Femur (tissue), 1 donor: ENCODE results near the gene BTF3L4.
"Not testable (repeated sequence)": the region's sequence is repeated elsewhere in the genome, so short reads cannot be mapped to it uniquely, and the experiment has no call there.

ENCODE experiments used
- DNase-seq: peaks from one replicate; pipeline ENCODE4 v3.0.0-alpha.2; 2017

Gene BTF3L4

GRCh38 chr1:52055866-52056162 is 281 bp upstream of the BTF3L4 start:
- DNase-seq, result no peak

GRCh38 chr1:52056937-52057231 is 789 bp downstream of the BTF3L4 start:
- no peak for DNase-seq

DNA sequence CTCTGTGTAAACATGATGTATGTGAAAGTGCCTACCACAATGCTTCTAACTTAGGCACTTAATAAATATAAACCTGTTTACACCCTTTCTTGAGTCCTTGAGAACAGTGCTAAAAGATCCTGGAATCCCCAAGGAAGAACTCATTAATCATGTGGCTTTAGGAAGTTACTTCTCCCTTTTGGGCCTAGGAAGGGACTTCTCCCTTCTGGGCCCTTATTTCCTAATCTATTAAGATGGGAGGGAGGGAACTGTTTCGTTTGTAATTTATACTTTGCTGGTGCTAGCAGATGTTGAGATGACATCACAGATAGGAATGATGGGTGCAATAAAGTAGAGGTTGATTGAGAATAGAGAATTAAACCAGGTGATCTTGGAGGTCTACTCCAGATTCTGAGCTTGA is 1.2 kb downstream of the BTF3L4 start:
- DNase-seq, result no peak

GRCh38 chr1:52057876-52058415 is 1.9 kb downstream of the BTF3L4 start:
- DNase-seq, result no peak

DNA sequence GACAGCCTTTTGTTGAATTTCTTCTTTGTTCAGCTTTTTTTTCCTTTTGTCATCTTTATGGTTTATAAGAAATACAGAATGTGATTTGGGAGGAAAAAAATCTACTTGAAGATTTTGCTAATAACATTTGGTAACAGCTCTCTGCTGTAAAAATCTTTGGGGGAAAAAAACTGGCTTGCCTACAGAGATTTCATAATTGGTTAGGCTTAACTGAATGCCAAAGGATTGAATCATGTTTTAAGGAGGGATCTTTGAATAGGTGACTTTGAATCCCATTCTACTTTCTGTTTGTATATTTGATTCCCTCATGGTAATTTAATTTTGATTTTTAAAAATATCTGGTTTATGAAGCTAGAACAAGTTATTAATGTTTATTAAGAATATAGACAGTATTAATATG is 3.2 kb downstream of the BTF3L4 start:
- DNase-seq, result no peak

- DNase-seq, result no peak
Observed at GRCh38 chr1:52059888-52060287, 3.8 kb downstream of the BTF3L4 start.

- no peak for DNase-seq
Observed at GRCh38 chr1:52060822-52061221, 4.7 kb downstream of the BTF3L4 start.

DNA sequence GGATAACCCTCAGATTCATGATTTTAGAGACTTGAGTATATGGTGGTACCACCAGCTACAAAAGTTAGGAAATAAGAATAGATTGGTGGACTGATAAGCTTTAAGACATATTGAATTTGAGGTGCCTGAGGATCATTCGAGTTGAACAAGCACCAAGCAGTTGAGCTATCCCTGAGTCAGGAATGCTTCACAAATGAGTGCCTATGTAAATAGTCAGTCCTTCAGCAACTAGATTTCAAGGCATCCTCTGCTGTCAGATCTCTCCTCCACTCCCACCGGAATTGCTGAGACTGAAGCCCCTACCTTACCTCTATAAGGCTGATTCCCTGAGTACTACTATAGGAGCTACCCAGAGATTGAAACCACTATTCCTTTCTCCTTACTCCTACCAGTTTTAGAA is 7.1 kb downstream of the BTF3L4 start:
- DNase-seq, result no peak

GRCh38 chr1:52070704-52071103 is 14.6 kb downstream of the BTF3L4 start:
- DNase-seq, result no peak

- DNase-seq, result no peak
Observed at GRCh38 chr1:52072291-52072690, 16.2 kb downstream of the BTF3L4 start.

DNA sequence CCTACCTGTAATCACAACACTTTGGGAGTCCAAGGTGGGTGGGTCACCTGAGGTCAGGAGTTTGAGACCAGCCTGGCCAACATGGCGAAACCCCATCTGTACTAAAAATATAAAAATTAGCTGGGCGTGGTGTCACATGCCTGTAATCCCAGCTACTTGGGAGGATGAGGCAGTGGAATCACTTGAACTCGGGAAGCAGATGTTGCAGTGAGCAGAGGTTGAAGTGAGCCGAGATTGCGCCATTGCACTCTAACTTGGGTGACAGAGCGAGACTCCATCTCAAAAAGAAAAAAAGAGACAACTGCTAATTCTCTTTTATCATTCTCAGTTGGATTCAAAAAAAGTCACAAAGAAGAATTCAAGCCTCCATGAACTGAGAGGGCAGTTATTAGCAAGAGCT is 21.2 kb downstream of the BTF3L4 start:
- DNase-seq, result not testable (repeated sequence)

DNA sequence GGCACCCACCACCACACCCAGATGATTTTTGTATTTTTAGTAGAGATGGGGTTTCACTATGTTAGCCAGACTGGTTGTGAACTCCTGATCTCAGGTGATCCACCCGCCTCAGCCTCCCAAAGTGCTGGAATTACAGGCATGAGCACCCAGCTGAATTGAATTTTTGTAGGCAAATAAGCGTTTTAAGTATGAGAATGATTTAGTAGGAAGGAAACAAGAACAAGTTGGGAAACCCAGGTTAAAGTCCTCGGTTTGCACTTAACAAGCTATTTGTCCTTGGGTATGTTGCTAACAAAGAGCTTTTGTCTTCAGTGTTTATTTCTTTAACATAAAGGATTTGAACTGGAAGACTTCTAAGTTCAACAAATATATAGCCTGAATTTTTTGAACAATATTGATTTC is 23.9 kb downstream of the BTF3L4 start:
- DNase-seq, result no peak

DNA sequence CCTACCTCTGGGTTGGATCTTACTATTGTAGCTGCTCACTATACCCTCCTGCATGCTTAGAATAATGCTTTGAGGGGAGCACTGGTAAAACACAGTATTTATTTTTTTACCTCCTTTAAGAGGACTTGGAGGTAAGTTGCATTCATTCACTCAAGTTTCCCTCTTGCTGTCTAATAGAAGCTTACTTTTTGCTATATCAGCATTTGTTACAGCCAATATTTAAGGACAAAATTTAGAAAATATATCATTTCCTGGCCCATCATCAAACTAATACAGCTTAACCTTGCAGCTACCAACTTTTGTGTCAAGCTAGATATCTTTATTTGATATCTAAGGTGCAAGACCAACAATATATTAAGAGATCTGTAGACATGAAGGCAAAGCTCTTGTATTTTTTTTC is 31.8 kb downstream of the BTF3L4 start:
- DNase-seq, result not testable (repeated sequence)

- DNase-seq, result not testable (repeated sequence)
Observed at GRCh38 chr1:52094300-52094699, 38.2 kb downstream of the BTF3L4 start.

DNA sequence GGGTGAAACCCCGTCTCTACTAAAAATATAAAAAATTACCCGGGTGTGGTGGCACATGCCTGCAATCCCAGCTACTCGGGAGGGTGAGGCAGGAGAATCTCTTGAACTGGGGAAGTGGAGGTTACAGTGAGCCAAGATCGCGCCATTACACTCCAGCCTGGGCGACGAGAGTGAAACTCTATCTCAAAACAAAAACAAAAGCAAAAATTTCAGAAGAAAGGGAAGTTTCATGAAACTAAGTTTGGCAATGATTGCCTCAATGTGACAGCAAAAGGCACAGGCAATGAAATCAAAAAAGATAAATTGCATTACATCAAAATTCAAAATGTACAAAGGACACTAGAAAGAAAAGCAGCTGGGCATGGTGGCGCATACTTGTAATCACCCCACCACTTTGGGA is 40.1 kb downstream of the BTF3L4 start:
- DNase-seq, result no peak

- DNase-seq, result no peak
Observed at GRCh38 chr1:52098139-52098871, 42.2 kb downstream of the BTF3L4 start.

DNA sequence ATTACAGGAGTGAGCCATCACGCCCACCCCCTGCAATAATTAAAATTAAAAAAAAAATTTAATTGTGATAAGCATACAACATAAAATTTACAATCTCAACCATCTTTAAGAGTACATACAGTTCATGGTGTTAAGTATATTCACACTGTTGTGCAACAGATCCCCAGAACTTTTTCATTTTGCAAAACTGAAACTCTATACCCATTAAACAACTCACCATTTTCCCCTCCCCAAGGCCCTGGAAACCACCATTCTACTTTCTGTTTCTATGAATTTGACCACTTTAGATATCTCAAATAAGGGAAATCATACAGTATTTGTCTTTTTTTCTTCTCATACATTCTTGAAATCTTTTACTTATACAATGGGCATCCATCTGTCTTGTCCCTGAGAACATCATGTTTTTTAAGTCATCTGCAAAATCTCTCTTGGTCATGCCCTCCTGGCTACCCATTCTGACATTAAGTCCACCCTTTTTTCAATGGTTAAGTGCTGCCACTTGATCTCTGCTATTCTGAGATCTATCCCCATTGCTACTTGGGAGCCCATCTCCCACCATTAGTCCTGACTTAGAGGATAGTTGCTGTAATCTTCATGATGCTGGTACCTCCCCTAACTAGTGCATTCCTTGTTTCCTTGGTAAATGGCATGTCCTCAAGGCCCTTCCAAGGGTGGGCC is 46.4 kb downstream of the BTF3L4 start:
- DNase-seq, result no peak

DNA sequence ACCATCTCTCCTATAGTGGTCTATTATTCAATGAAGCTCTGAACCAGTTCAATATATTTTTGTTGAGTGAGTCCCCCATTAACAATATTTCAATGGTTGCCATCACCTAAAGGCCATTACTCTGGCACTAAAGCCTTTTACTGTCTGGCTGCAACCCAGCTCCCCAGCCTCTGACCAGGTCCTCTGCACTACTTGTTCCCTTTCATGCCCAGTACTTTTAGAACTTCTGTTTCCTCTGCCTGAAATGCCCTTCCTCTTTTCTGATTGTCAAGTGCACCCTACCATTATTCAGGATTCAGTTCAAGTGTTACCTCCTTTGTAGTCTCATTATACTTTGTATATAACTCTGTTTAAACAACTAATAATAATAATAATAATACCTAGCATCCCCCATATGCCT is 55.4 kb downstream of the BTF3L4 start:
- DNase-seq, result no peak

DNA sequence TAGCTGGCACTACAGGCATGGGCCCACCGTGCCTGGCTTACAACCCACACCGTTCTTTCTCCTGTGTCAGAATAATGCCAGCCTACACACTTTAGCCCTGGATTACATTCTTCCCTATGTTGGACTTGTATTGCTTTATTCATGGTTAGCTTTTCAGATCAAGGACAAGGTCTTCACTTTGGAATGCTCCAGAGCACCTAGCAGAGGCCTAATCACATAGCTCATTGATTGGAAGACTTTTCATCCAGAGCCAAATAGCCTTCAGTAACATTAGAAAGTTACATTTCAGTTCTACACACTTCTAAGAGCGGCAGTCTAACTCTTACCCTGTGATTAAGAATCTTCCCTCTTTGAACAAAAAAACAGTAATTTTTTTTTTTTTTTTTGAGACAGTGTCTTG is 56.4 kb downstream of the BTF3L4 start:
- no peak for DNase-seq

DNA sequence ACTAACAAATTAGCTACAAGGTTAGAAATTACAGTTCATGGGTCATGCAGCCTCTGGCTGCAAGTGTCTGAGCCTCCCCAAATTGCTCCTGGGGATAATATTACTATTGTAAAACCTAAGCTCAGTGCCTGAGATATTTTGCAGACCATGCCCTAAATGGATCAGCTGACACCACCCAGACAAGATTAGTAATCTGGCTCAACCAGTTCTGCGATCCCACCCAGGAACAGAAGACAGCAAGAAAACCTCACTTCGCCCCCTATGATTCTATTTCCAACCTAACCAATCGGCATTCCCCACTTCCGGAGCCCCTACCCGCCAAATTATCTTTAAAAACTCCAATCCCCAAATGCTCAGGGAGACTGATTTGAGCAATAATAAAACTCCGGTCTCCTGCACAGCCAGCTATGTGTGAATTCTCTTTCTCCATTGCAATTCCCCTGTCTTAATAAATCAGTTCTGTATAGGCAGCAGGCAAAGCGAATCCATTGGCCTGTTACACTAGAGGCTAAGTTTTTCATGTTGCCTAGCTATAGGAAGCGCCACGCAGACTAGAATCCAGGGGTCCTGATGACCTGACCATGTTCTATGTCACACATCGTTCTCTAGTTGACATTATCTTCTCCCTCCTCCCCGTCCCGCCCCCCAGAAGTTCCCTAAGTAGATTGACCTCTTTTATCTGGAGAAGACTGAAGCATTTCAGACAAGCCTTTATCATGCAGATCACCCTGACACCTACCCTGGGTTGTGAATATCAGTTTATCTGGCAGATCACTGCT is 63.4 kb downstream of the BTF3L4 start:
- DNase-seq, result no peak

- no peak for DNase-seq
Observed at GRCh38 chr1:52122384-52122783, 66.3 kb downstream of the BTF3L4 start.

DNA sequence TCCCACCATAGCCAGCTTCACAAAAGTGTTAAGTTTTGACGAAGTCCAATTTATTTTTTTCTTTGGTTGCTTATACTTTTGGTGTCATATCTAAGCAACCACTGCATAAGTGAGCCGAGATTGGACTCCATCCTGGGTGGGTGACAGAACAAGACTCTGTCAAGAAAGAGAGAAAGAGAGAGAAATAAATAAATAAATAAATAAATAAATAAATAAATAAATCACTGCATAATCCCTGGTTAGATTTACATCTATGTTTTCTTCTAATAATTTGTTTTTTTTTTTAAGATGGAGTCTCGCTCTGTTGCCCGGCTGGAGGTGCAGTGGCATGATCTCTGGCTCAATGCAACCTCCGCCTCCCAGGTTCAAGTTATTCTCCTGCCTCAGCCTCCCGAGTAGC is 67.5 kb downstream of the BTF3L4 start:
- no peak for DNase-seq

DNA sequence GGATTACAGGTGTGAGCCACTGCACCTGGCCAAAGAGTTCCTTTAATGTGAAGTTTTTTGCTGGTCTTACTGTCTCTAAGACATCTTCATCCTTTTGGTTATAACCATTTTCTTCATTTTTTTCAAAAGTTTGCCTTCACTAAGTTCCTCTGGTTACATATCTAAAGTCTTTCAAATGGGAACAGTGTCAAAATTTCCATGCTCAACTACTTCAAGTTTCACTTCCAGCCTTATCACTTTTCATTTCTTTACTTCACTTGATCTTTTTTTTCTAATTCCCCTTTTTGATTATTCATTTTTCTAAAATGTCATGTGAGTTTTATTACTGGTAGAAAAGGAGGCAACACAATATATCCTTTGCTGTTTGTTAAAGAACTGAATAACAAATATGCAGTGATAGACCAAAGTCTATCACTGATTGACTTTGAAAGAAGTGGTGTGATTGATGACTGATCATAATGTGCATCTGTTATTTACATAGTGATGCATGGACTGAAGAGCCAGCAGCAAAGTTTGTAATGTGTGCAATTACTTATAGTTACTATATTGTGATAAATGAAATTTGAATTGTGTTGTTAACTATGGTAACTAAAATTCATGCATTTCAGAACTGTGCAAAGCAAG is 69.8 kb downstream of the BTF3L4 start:
- no peak for DNase-seq
